GM23338 (cell line): ENCODE measurements around the gene CEACAM18. TPM values are rescaled to one million over a fixed set of nuclear protein-coding genes. Genes with fewer than 3 reads are reported as not detected.

Experiments
- ATAC-seq: fragments of 200-7000 bp; cut with Tn5 transposase; 3 replicates; pipeline ENCODE4 v1.9.1; 2020
- DNase-seq: peaks from one replicate; pipeline ENCODE4 v3.0.0-alpha.2; 2015; ENCODE audit warnings: low spot score
- H2AFZ ChIP-seq: fragments of 200-600 bp; sonication (generic); 2 replicates; pipeline ENCODE4 v1.8.0; 2016; ENCODE audit warnings: antibody characterized with exemption, mild to moderate bottlenecking, moderate library complexity
- H3F3A ChIP-seq: fragments of 200-600 bp; sonication (generic); replicated peaks from 2 replicates; pipeline ENCODE4 v1.8.0; 2017; ENCODE audit warnings: antibody characterized with exemption, mixed run types, low read depth
- H3K27ac ChIP-seq: fragments of 200-600 bp; sonication (generic); 2 replicates; pipeline ENCODE4 v1.6.1; 2016; ENCODE audit warnings: low read depth
- H3K27me3 ChIP-seq: fragments of 200-600 bp; sonication (generic); 2 replicates; pipeline ENCODE4 v1.8.0; 2016; ENCODE audit warnings: mild to moderate bottlenecking, mixed run types, moderate library complexity; ENCODE audit not compliant: insufficient read depth
- H3K36me3 ChIP-seq: fragments of 200-600 bp; sonication (generic); 2 replicates; pipeline ENCODE4 v1.8.0; 2016; ENCODE audit warnings: mild to moderate bottlenecking; ENCODE audit not compliant: insufficient read depth
- H3K4me1 ChIP-seq: fragments of 200-600 bp; sonication (generic); 2 replicates; pipeline ENCODE4 v1.8.0; 2016; ENCODE audit warnings: mild to moderate bottlenecking, moderate library complexity; ENCODE audit not compliant: insufficient read depth
- H3K4me2 ChIP-seq: fragments of 200-600 bp; sonication (generic); 2 replicates; pipeline ENCODE4 v1.7.1; 2017; ENCODE audit warnings: mixed run types
- H3K4me3 ChIP-seq: fragments of 200-600 bp; sonication (generic); 2 replicates; pipeline ENCODE4 v1.6.1; 2016; ENCODE audit warnings: mixed run types
- H3K79me2 ChIP-seq: fragments of 200-600 bp; sonication (generic); replicated peaks from 2 replicates; pipeline ENCODE4 v1.8.0; 2017; ENCODE audit warnings: mild to moderate bottlenecking; ENCODE audit not compliant: insufficient read depth
- H3K9me2 ChIP-seq: fragments of 200-600 bp; sonication (generic); 2 replicates; pipeline ENCODE4 v1.8.0; 2017; ENCODE audit not compliant: insufficient read depth
- H4K20me1 ChIP-seq: fragments of 200-600 bp; sonication (generic); replicated peaks from 2 replicates; pipeline ENCODE4 v1.8.0; 2017; ENCODE audit warnings: mild to moderate bottlenecking; ENCODE audit not compliant: insufficient read depth
- H3K27ac Mint-ChIP-seq: 2 replicates; pipeline ENCODE4 v1.8.0; 2020; ENCODE audit warnings: inconsistent platforms, mild to moderate bottlenecking, moderate library complexity, mixed read lengths
- H3K27me3 Mint-ChIP-seq: 3 replicates; pipeline ENCODE4 v1.8.0; 2022; ENCODE audit warnings: low read depth, mild to moderate bottlenecking, moderate library complexity, mixed read lengths, inconsistent platforms; ENCODE audit not compliant: insufficient read depth, poor library complexity
- H3K36me3 Mint-ChIP-seq: 3 replicates; pipeline ENCODE4 v1.8.0; 2021; ENCODE audit warnings: low read depth, mild to moderate bottlenecking, inconsistent platforms, moderate library complexity, mixed read lengths
- H3K4me1 Mint-ChIP-seq: 3 replicates; pipeline ENCODE4 v1.8.0; 2020; ENCODE audit warnings: mild to moderate bottlenecking, inconsistent platforms, mixed read lengths
- H3K4me3 Mint-ChIP-seq: 3 replicates; pipeline ENCODE4 v1.8.0; 2021; ENCODE audit warnings: moderate library complexity, mild to moderate bottlenecking, inconsistent platforms, mixed read lengths
- H3K9me3 Mint-ChIP-seq: 3 replicates; pipeline ENCODE4 v1.8.0; 2020; ENCODE audit warnings: moderate library complexity, mild to moderate bottlenecking, inconsistent platforms, mixed read lengths
- CREB1 ChIP-seq: fragments of 250-450 bp; sonication (Bioruptor Pico); IDR thresholded peaks from 2 replicates; pipeline ENCODE4 v1.5.0; 2020; ENCODE audit warnings: low read depth, mild to moderate bottlenecking, moderate library complexity
- CTCF ChIP-seq, 2 experiments: fragments of 200-600 bp in 1 of 2; sonication (generic) in 1 of 2; conservative IDR thresholded peaks; 2 replicates each; pipeline versions ENCODE4 v1.5.1 to v1.6.1; 2016 to 2017; ENCODE audit warnings: antibody characterized with exemption in 2 of 2, low read depth in 2 of 2, mild to moderate bottlenecking in 2 of 2, moderate library complexity in 1 of 2
- ETS1 ChIP-seq: IDR thresholded peaks from 2 replicates; pipeline ENCODE4 v1.6.1; 2016; ENCODE audit warnings: antibody characterized with exemption
- EZH2 ChIP-seq: fragments of 200-600 bp; sonication (generic); IDR thresholded peaks from one replicate; pipeline ENCODE4 v1.8.0; 2017; ENCODE audit warnings: antibody characterized with exemption, mild to moderate bottlenecking, low read depth; ENCODE audit not compliant: unreplicated experiment
- EZH2phosphoT487 ChIP-seq: fragments of 200-600 bp; sonication (generic); IDR thresholded peaks from one replicate; pipeline ENCODE4 v1.8.1; 2018; ENCODE audit warnings: antibody characterized with exemption; ENCODE audit not compliant: unreplicated experiment
- JUNB ChIP-seq: IDR thresholded peaks from one replicate; pipeline ENCODE4 v1.6.1; 2016; ENCODE audit warnings: antibody characterized with exemption; ENCODE audit not compliant: unreplicated experiment
- NANOG ChIP-seq: IDR thresholded peaks from 2 replicates; pipeline ENCODE4 v1.6.1; 2016; ENCODE audit warnings: antibody characterized with exemption, borderline replicate concordance
- POLR2AphosphoS5 ChIP-seq: IDR thresholded peaks from 2 replicates; pipeline ENCODE4 v1.6.1; 2016; ENCODE audit warnings: antibody characterized with exemption, low read depth
- STAT1 ChIP-seq: IDR thresholded peaks from one replicate; pipeline ENCODE4 v1.6.1; 2016; ENCODE audit warnings: antibody characterized with exemption; ENCODE audit not compliant: unreplicated experiment
- ZNF114 ChIP-seq: fragments of 250-450 bp; sonication (Bioruptor Pico); IDR thresholded peaks from 2 replicates; pipeline ENCODE4 v1.5.0; 2020; ENCODE audit warnings: mild to moderate bottlenecking, moderate library complexity
- ZNF331 ChIP-seq: fragments of 250-450 bp; sonication (Bioruptor Pico); IDR thresholded peaks from 2 replicates; pipeline ENCODE4 v1.5.0; 2020; ENCODE audit warnings: low read depth, mild to moderate bottlenecking, moderate library complexity
- ZNF462 ChIP-seq: fragments of 250-450 bp; sonication (Bioruptor Pico); IDR thresholded peaks from 2 replicates; pipeline ENCODE4 v1.5.0; 2020; ENCODE audit warnings: mild to moderate bottlenecking, moderate library complexity
- polyA plus RNA-seq: library from polyadenylated mRNA; unstranded; fragments of >200 nt; fragmentation: Nextera tagmentation; extraction: Ambion mirVana; gene quantifications from 2 replicates; pipeline ENCODE4 v1.2.1, GENCODE V29; 2016
- total RNA-seq: library from RNA; depleted of rRNA; stranded (reverse); fragments of >200 nt; shearing (Covaris generic); gene quantifications from 2 replicates; pipeline ENCODE4 v1.2.3, GENCODE V29; 2014

Gene CEACAM18
- total and polyA plus RNA-seq, 2 experiments from 2014 or later = not detected

- TF ChIP-seq POLR2AphosphoS5 (no peak), JUNB (no peak), ZNF462 (CRISPR knock-in tag) (no peak), CREB1 (CRISPR knock-in tag) (no peak), ETS1 (no peak), ZNF114 (CRISPR knock-in tag) (no peak), ZNF331 (CRISPR knock-in tag) (no peak), EZH2phosphoT487 (no peak), STAT1 (no peak), EZH2 (no peak), NANOG (no peak), CTCF (conservative IDR thresholded peaks at IDR 0.05; ENCODE audit: low read depth in 2 of 2) (no peak)
- no peaks in the 10 kb centered on the region for H3K27me3 ChIP-seq
- no peaks in the 10 kb centered on the region for H3K4me1 ChIP-seq
- Mint-ChIP-seq H3K4me3 (no peak overlapping the region), H3K4me1 (no peaks in the 10 kb centered on the region), H3K9me3 (peaks cover 66% of the 10 kb centered on the region), H3K36me3 (peaks cover 19% of the 10 kb centered on the region), H3K27ac (no peak overlapping the region), H3K27me3 (peaks cover 19% of the 10 kb centered on the region)
- DNase-seq (no peak), ATAC-seq (no peak)
- no peaks in the 10 kb centered on the region for H3F3A ChIP-seq
- H3K27ac ChIP-seq = no peak overlapping the region
- H3K4me3 ChIP-seq = no peak overlapping the region
- H3K79me2 ChIP-seq = no peaks in the 10 kb centered on the region
- H2AFZ ChIP-seq = no peak overlapping the region
- no peaks in the 10 kb centered on the region for H4K20me1 ChIP-seq
- H3K4me2 ChIP-seq = no peak overlapping the region
- H3K9me2 ChIP-seq = 0 out of 2 replicates have a peak, but pooled peaks cover 3% of the 10 kb centered on the region
- no peaks in the 10 kb centered on the region for H3K36me3 ChIP-seq
These were observed 2.2 kb upstream of the CEACAM18 start for GRCh38 chr19:51476164-51476563.
